Right cardiac atrium (tissue), 5 donors: ENCODE measurements around the gene CASP4. TPM values are rescaled to one million over a fixed set of nuclear protein-coding genes. Genes with fewer than 3 reads are reported as not detected.
A peak's percentile ranks its signal among the peaks of the same experiment; 100 is the strongest.

Experiments
- ATAC-seq, 2 donors: fragments of 200-7000 bp; cut with Tn5 transposase; one replicate each; pipeline versions ENCODE4 v1.8.0 to v1.9.1; 2020; ENCODE audit warnings: moderate library complexity in 2 of 2, mild to moderate bottlenecking in 1 of 2
- DNase-seq, 3 donors: peaks; one replicate each; pipeline ENCODE4 v3.0.0-alpha.2; 2020
- H3K27ac ChIP-seq: one replicate; pipeline ENCODE4 v1.5.1; 2013; ENCODE audit warnings: mild to moderate bottlenecking, low read length, control low read depth, moderate library complexity
- H3K27me3 ChIP-seq: one replicate; pipeline ENCODE4 v1.6.1; 2013; ENCODE audit not compliant: control insufficient read depth, insufficient read depth
- H3K4me1 ChIP-seq: one replicate; pipeline ENCODE4 v1.6.1; 2013; ENCODE audit warnings: low read length; ENCODE audit not compliant: control insufficient read depth, insufficient read depth
- H3K4me3 ChIP-seq: one replicate; pipeline ENCODE4 v1.5.1; 2013; ENCODE audit warnings: low read length, control low read depth
- H3K9me3 ChIP-seq: one replicate; pipeline ENCODE4 v1.6.1; 2013; ENCODE audit warnings: low read length; ENCODE audit not compliant: control insufficient read depth
- WGBS: extraction: QIAGEN DNeasy Blood & Tissue Kit; methylation state at CpG from one replicate; pipeline ENCODE4 v1.1.7; 2013; 5-methylcytosine and 5-hydroxymethylcytosine counted together
- intact Hi-C, 4 donors: fragments of 100-400 bp; cut with DNase I; formaldehyde crosslinking; loops; one replicate each; pipeline versions ENCODE4 v1.11.0 to v1.14.0; 2022 to 2023
- polyA plus RNA-seq: library from polyadenylated mRNA; stranded (reverse); fragments of 200-250 nt; gene quantifications from one replicate; pipeline ENCODE4 v1.2.3, GENCODE V29; 2013
- total RNA-seq, 4 donors: library from RNA; stranded (reverse); fragmentation: NEBNext Ultra II Directional; extraction: Animal tissue kit (Norgen Biotek cat#: 25700); gene quantifications; one replicate each; pipeline ENCODE4 v1.2.1, GENCODE V29; 2021
- donor health status: healthy with polysubstance abuse.
- donor health status: DM: no; HTN: yes; CAD: no.
- donor health status: DM: no; HTN: no; CAD: no.
- donor health status: DM: no; HTN: yes; CAD: no; lungs with severe emphysema.
- donor health status: DM: yes; HTN: yes; CAD: no.

Gene CASP4
- total and polyA plus RNA-seq, 5 donors: 16.5 to 19.9 (median 18.4) TPM

- 18% methylated on average over 4 of the region's 4 CpGs for WGBS
- Histone ChIP-seq H3K27me3 (no peaks in the 10 kb centered on the region), H3K9me3 (no peaks in the 10 kb centered on the region), H3K4me3 (peak overlapping the region; percentile 91), H3K27ac (no peak overlapping the region), H3K4me1 (no peaks in the 10 kb centered on the region)
- intact Hi-C loops: no loop called here
- DNase-seq: no peak
- ATAC-seq: peak; percentile 40 to 41
Observed at GRCh38 chr11:104917271-104918112, 50.9 kb downstream of the CASP4 start.

- ATAC-seq (no peak), DNase-seq (no peak)
- Histone ChIP-seq H3K4me1 (no peaks in the 10 kb centered on the region), H3K27me3 (no peaks in the 10 kb centered on the region), H3K4me3 (peak overlapping the region; percentile 91), H3K9me3 (no peaks in the 10 kb centered on the region), H3K27ac (no peak overlapping the region)
- intact Hi-C loops: no loop called here
Observed at GRCh38 chr11:104916442-104916841, 51.9 kb downstream of the CASP4 start.

GRCh38 chr11:104912102-104912501 is 56.3 kb downstream of the CASP4 start:
- 94% methylated on average over 3 of the region's 3 CpGs for WGBS
- H3K4me1 ChIP-seq: no peaks in the 10 kb centered on the region
- no peaks in the 10 kb centered on the region for H3K9me3 ChIP-seq
- DNase-seq: no peak
- no peaks in the 10 kb centered on the region for H3K27me3 ChIP-seq
- H3K4me3 ChIP-seq: no peak overlapping the region
- H3K27ac ChIP-seq: no peak overlapping the region
- intact Hi-C loops: no loop called here
- ATAC-seq: no peak

- no peak for DNase-seq
- H3K9me3 ChIP-seq: no peaks in the 10 kb centered on the region
- ATAC-seq: no peak
- WGBS: 89% methylated on average over 3 of the region's 3 CpGs
- H3K4me1 ChIP-seq: no peaks in the 10 kb centered on the region
- H3K27me3 ChIP-seq: no peaks in the 10 kb centered on the region
- no peak overlapping the region for H3K27ac ChIP-seq
- no peak overlapping the region for H3K4me3 ChIP-seq
- intact Hi-C loops: no loop called here
Observed at GRCh38 chr11:104908186-104908531, 60.2 kb downstream of the CASP4 start.

- H3K4me1 ChIP-seq: no peaks in the 10 kb centered on the region
- no peak overlapping the region for H3K27ac ChIP-seq
- no peak overlapping the region for H3K4me3 ChIP-seq
- H3K9me3 ChIP-seq: no peaks in the 10 kb centered on the region
- intact Hi-C loops: no loop called here
- no peaks in the 10 kb centered on the region for H3K27me3 ChIP-seq
- DNase-seq (no peak), ATAC-seq (no peak)
- WGBS: 81% methylated on average over 7 of the region's 7 CpGs
Observed at GRCh38 chr11:104907521-104908185, 60.7 kb downstream of the CASP4 start.

GRCh38 chr11:104905271-104905670 is 63.1 kb downstream of the CASP4 start:
- Histone ChIP-seq H3K4me1 (no peaks in the 10 kb centered on the region), H3K27ac (no peak overlapping the region), H3K9me3 (no peaks in the 10 kb centered on the region), H3K4me3 (no peak overlapping the region), H3K27me3 (no peaks in the 10 kb centered on the region)
- DNase-seq (no peak), ATAC-seq (no peak)
- intact Hi-C loops: no loop called here
- WGBS: 95% methylated on average over 4 of the region's 4 CpGs

- Histone ChIP-seq H3K4me3 (no peak overlapping the region), H3K27me3 (no peaks in the 10 kb centered on the region), H3K27ac (no peak overlapping the region), H3K4me1 (no peaks in the 10 kb centered on the region), H3K9me3 (no peaks in the 10 kb centered on the region)
- ATAC-seq: no peak
- intact Hi-C loops: no loop called here
- DNase-seq: no peak
Observed at GRCh38 chr11:104899226-104899625, 69.1 kb downstream of the CASP4 start.

- Histone ChIP-seq H3K27ac (no peak overlapping the region), H3K9me3 (no peaks in the 10 kb centered on the region), H3K4me3 (peak overlapping the region; percentile 63), H3K27me3 (no peaks in the 10 kb centered on the region), H3K4me1 (no peaks in the 10 kb centered on the region)
- ATAC-seq: peak; percentile 52 to 72
- WGBS: 33% methylated on average over 1 of the region's 1 CpG
- no peak for DNase-seq
- intact Hi-C loops: no loop called here
Observed at GRCh38 chr11:104898685-104899013, 69.7 kb downstream of the CASP4 start.

GRCh38 chr11:104897891-104898684 is 70.3 kb downstream of the CASP4 start, which contains the start of gene CASP12:
TSS of gene CASP12 (minus strand) at chr11:104898460.
- H3K9me3 ChIP-seq: no peaks in the 10 kb centered on the region
- peak within 1 kb of the TSS; percentile 79 for H3K27ac ChIP-seq
- WGBS: 32% methylated on average over 9 of the region's 9 CpGs
- no peaks in the 10 kb centered on the region for H3K4me1 ChIP-seq
- DNase-seq: peak in 1 of 3 donors; percentile 19
- peak within 1 kb of the TSS; percentile 63 for H3K4me3 ChIP-seq
- intact Hi-C loops: no loop called here
- ATAC-seq: peak; percentile 72 to 91
- no peaks in the 10 kb centered on the region for H3K27me3 ChIP-seq

- ATAC-seq: peak in 1 of 2 donors; percentile 73
- Histone ChIP-seq H3K4me3 (no peak overlapping the region), H3K9me3 (no peaks in the 10 kb centered on the region), H3K4me1 (no peaks in the 10 kb centered on the region), H3K27ac (no peak overlapping the region), H3K27me3 (no peaks in the 10 kb centered on the region)
- 40% methylated on average over 2 of the region's 2 CpGs for WGBS
- no peak for DNase-seq
- intact Hi-C loops: no loop called here
Observed at GRCh38 chr11:104895634-104896033, 72.7 kb downstream of the CASP4 start.

- Histone ChIP-seq H3K27me3 (no peaks in the 10 kb centered on the region), H3K4me1 (no peaks in the 10 kb centered on the region), H3K9me3 (no peaks in the 10 kb centered on the region), H3K4me3 (no peak overlapping the region), H3K27ac (no peak overlapping the region)
- DNase-seq (no peak), ATAC-seq (no peak)
- 96% methylated on average over 1 of the region's 1 CpG for WGBS
- intact Hi-C loops: no loop called here
Observed at GRCh38 chr11:104893876-104894275, 74.5 kb downstream of the CASP4 start.
